ENCODE data around the gene JAZF1. TPM values are rescaled to one million over a fixed set of nuclear protein-coding genes. Genes with fewer than 3 reads are reported as not detected.

Gene JAZF1
- total RNA-seq, 4 donors from 2014 or later = 12.7 to 19.2 (median 14.7) TPM

DNA sequence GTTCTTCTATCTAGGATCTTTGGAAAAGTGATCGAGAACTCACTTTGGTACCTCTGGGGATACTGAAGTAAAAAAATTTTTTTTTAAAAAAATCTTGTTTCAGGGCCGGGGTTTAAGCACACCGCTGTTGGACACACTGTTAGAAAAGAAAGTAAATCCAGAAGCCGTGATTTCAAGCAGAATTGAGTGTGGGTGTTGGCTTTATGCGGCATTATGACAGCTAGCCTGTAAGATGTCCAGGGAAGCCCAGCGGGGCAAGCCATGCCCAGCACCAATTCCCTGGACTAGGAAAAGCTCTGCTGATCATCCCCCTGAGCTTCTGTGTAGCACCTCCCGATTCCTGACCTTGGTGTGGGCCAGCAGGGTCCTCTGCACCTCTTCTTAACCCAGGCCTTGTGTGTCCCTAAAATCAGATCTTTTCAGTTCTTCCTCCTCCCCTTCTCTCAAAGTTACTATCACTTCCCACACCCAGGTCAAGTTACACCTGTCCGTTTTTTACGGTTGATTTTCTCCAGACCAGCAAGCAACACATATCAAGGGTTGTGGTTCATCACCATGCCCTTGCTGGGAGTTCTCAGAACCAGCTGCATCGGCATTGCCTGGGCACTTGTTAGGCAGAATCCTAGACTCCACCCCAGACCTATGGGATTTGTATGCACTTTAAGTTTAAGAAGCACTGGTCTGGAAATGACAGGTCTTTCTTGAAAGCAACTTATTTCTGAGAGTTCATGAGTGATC lies 235.4 kb downstream of the JAZF1 start:
- Histone ChIP-seq H3K27me3 (no peaks in the 10 kb centered on the region), H3K4me1 (peaks cover 0 to 3% of the 10 kb centered on the region in 2 donors), H3K9me3 (no peaks in the 10 kb centered on the region), H3K4me3 (replicated peaks in 1 of 3) (no peak overlapping the region), H3K36me3 (no peaks in the 10 kb centered on the region), H3K27ac (no peak overlapping the region)
- no peak for DNase-seq
- no peak for TF ChIP-seq CTCF (IDR thresholded peaks at IDR 0.05)
- TF ChIP-seq POLR2A (IDR thresholded peaks at IDR 0.05) = no peak
- 90 to 92% methylated on average over 10 of the region's 10 CpGs for WGBS, 2 donors
- intact Hi-C loops (cut with DNase I) = no loop called here

- H3K27ac ChIP-seq = no peak overlapping the region
- H3K36me3 ChIP-seq = no peaks in the 10 kb centered on the region
- TF ChIP-seq POLR2A (IDR thresholded peaks at IDR 0.05) (no peak), CTCF (IDR thresholded peaks at IDR 0.05) (no peak)
- H3K9me3 ChIP-seq = no peaks in the 10 kb centered on the region
- intact Hi-C loops (cut with DNase I) = no loop called here
- H3K4me3 ChIP-seq (replicated peaks in 1 of 3) = no peak overlapping the region
- H3K27me3 ChIP-seq = no peaks in the 10 kb centered on the region
- DNase-seq = no peak
- H3K4me1 ChIP-seq = peaks cover 0 to 3% of the 10 kb centered on the region in 2 donors
- 79 to 82% methylated on average over 6 of the region's 6 CpGs for WGBS, 2 donors
Observed at GRCh38 chr7:27944643-27945042, 236.0 kb downstream of the JAZF1 start.

DNA sequence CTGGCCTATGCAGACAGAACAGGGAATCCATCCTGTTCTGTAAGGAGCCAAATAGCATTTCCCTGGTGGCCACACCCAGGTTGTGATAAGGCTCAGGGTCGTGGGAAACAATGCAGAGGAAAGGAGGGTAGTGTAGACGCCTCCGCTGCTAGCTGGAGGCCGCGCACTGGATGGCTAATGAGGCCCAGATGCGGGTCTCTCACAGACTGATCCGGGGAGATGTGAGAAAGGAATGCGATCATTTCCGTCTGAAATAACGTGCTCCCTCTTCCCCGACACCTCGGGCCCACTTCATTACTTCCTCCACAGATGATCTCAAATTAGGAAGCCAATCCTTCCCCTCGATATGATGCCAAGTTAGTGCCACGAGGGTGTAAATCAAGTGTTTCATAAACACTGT lies 237.4 kb downstream of the JAZF1 start:
- Histone ChIP-seq H3K9me3 (no peaks in the 10 kb centered on the region), H3K27ac (no peak overlapping the region), H3K4me3 (replicated peaks in 1 of 3) (no peak overlapping the region), H3K36me3 (no peaks in the 10 kb centered on the region), H3K4me1 (peaks cover 0 to 3% of the 10 kb centered on the region in 2 donors), H3K27me3 (no peaks in the 10 kb centered on the region)
- no peak for DNase-seq
- 87 to 93% methylated on average over 14 of the region's 14 CpGs for WGBS, 2 donors
- TF ChIP-seq POLR2A (IDR thresholded peaks at IDR 0.05) = no peak
- no peak for TF ChIP-seq CTCF (IDR thresholded peaks at IDR 0.05)
- intact Hi-C loops (cut with DNase I) = no loop called here

DNA sequence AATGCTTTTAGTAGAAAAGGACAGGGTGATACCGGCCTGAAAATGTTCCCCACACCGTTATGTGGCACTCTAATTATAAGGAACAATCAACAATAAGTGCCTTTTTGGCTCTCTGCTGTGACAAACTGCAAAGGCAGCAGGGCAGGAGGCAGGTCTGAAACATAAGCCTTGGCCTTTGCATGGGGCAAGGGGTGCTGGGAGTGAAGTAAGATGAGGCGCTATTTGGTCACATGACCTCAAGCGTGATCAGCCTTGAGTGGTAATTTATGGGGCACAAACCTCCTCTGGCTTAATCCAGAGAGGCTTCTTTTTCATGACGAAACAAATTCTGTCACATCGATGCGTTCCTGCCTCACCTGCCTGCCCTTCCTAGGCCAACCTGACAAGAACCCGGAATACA lies 237.9 kb downstream of the JAZF1 start:
- no peaks in the 10 kb centered on the region for H3K36me3 ChIP-seq
- TF ChIP-seq CTCF (IDR thresholded peaks at IDR 0.05) = no peak
- TF ChIP-seq POLR2A (IDR thresholded peaks at IDR 0.05) = no peak
- no peaks in the 10 kb centered on the region for H3K9me3 ChIP-seq
- no peak overlapping the region for H3K27ac ChIP-seq
- WGBS, 2 donors = 92% methylated on average over 8 of the region's 8 CpGs
- H3K4me1 ChIP-seq = peaks cover 0 to 3% of the 10 kb centered on the region in 2 donors
- intact Hi-C loops (cut with DNase I) = no loop called here
- DNase-seq = no peak
- H3K4me3 ChIP-seq (replicated peaks in 1 of 3) = no peak overlapping the region
- H3K27me3 ChIP-seq = no peaks in the 10 kb centered on the region

- no peak for DNase-seq
- Histone ChIP-seq H3K9me3 (no peaks in the 10 kb centered on the region), H3K27ac (no peak overlapping the region), H3K4me1 (peaks cover 0 to 2% of the 10 kb centered on the region in 2 donors), H3K36me3 (no peaks in the 10 kb centered on the region), H3K27me3 (no peaks in the 10 kb centered on the region), H3K4me3 (replicated peaks in 1 of 3) (no peak overlapping the region)
- intact Hi-C loops (cut with DNase I) = no loop called here
- WGBS, 2 donors = 50 to 66% methylated on average over 2 of the region's 2 CpGs
- TF ChIP-seq CTCF (IDR thresholded peaks at IDR 0.05) (no peak), POLR2A (IDR thresholded peaks at IDR 0.05) (no peak)
Observed at GRCh38 chr7:27941522-27941921, 239.1 kb downstream of the JAZF1 start.
